ENCODE data around the gene OR51B2.

OR51B2 gene

DNA sequence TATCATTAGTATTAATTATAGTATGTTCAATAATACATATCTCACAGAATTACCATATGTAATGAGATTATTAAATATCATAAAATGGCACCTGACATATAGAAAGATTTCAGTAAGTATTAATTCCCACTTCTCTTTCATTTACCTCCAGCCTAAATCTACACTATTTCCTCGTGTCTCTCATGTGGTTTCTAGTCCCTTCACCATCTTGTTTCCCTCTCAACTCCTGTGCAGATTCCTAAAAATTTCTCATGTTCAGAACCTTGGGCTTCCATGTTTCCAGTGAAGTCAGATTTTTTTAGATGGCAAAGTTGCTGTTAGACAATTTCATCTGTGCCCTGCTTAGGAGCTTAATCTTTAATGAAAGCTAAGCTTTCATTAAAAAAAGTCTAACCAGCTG, 40.2 kb downstream of the OR51B2 start:
- no peak for DNase-seq (ENCODE audit: low spot score)

DNA sequence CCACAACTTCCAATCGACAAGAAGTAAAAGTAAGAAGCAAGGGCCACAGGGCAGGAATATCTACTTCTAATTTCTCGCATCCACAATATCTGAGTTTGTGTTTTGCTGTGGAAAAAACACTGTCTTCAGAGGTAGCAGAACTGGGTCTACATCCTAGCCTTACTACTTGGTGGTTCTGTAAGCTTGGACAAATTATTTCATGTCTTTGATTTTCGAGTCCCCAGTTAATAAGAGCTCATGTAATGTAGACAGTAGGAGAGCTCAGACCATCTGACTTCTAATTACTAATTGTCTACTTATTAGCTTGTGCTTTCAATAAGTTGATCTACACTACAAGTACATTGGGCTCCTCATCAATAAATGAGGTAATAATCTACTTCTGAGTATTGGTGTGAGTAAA, 41.0 kb downstream of the OR51B2 start:
- DNase-seq (ENCODE audit: low spot score): no peak

DNA sequence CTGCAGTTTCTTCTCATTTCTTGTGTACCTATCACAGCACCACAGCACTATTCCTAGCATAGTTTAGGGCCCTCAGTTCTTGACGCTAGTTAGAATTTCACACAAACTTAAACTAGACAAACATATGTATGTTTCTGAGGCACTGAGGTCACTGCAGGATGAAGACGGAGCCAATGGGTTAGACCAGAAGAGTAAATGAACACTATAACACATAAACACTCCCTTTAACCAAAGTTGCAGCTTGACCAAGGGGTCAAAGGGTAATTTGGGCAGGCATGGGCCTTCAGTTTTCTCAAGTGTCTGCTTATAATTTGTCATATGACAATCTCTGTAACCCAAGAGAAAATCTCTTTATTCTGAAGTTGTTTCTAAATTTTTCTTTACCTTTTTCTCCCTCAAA, 41.5 kb downstream of the OR51B2 start:
- no peak for DNase-seq (ENCODE audit: low spot score)

DNA sequence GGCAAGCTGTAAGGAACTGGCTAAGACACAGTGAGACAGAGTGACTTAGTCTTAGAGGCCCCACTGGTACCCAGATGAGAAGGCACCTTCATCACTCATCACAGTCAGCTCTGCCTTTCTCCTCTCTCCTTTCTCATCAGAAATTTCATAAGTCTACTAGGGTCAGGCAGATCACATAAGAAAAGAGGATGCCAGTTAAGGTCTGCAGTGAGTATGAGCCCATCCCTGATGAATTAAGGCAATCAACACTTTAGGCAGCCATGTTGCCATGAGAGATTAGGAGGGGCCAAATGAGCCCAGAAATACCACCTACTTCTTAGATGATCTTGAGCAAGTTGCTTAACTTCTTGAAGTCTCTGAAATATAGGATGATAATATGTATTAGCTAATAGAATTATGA, 42.5 kb downstream of the OR51B2 start:
- DNase-seq (ENCODE audit: low spot score): no peak

DNA sequence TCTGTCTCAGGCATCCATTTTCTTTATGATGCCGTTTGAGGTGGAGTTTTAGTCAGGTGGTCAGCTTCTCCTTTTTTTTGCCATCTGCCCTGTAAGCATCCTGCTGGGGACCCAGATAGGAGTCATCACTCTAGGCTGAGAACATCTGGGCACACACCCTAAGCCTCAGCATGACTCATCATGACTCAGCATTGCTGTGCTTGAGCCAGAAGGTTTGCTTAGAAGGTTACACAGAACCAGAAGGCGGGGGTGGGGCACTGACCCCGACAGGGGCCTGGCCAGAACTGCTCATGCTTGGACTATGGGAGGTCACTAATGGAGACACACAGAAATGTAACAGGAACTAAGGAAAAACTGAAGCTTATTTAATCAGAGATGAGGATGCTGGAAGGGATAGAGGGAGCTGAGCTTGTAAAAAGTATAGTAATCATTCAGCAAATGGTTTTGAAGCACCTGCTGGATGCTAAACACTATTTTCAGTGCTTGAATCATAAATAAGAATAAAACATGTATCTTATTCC, 43.5 kb downstream of the OR51B2 start:
- peak; percentile 5 for DNase-seq (ENCODE audit: low spot score)

DNA sequence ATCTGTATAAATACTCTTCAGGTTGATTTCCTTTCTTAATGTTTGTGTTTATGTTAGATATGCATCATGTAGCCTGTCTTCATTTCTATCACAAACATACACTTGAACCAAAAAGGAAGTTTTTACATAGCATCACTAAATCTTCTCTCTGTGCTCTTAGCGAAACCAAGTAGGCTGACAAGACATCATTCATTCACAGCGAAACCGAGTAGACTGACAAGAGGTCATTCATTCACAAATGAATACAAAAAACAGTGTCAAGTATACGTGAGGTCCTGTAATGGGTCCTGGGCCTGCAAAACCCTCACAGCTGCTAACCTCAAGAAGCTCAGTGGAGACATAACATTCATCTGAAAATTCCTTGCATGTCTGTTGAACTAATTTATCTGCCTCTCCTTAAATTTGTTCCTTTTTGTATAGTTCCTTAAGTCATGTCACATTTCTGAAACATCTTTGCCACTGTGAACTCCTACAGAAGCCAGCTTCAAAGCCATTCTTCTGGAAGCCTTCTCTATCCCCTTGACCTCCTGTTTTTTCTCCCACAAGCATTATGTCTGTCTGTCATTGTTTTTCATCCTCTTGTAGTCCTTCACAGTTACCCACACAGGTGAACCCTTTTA, 44.5 kb downstream of the OR51B2 start:
- no peak for DNase-seq (ENCODE audit: low spot score)

DNA sequence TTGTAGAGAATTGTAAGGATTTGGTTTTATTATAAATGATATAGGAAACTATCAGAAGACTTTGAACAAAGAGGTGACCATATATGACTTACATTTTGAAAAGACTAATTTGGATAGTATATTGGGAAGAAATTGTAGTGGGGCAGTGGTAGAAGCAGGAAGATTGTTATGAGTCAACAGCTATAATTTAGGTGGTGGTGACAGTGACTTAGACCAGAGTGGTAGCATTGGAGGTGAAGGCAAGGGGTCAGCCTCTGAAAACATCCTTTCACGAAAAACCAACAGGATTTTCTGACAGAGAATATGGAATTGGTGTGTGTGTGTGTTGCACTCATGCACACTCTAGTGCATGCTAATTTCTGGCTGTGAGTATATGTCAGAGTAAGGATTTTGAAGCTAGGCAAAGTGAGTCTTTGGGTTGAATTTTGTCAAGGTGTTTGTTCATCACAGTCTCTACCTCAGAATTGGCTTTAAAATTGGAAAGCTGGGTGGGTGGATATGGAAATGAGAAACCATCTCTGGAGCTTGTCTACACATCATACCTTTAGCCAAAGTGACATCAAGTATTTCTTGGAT, 46.2 kb downstream of the OR51B2 start:
- no peak for DNase-seq (ENCODE audit: low spot score)

DNA sequence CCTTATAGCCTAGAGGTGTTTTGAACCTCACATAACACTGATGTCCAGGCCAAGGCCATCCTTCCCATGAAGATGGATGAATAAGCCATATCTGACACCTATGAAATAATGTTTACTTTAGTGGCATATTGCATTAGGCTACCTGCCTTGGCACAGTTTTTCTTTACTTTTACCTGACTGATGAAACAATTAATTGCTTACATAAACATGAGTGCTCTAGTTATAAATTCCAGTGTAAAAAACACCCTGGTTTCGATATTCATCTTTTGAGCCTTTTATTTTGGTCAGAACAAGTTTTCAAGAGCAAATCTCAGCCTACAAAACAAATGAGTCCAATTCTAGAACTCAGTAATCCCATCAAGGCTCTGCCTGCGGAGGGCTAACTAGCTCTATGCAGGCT, 47.4 kb downstream of the OR51B2 start:
- DNase-seq (ENCODE audit: low spot score): no peak

DNA sequence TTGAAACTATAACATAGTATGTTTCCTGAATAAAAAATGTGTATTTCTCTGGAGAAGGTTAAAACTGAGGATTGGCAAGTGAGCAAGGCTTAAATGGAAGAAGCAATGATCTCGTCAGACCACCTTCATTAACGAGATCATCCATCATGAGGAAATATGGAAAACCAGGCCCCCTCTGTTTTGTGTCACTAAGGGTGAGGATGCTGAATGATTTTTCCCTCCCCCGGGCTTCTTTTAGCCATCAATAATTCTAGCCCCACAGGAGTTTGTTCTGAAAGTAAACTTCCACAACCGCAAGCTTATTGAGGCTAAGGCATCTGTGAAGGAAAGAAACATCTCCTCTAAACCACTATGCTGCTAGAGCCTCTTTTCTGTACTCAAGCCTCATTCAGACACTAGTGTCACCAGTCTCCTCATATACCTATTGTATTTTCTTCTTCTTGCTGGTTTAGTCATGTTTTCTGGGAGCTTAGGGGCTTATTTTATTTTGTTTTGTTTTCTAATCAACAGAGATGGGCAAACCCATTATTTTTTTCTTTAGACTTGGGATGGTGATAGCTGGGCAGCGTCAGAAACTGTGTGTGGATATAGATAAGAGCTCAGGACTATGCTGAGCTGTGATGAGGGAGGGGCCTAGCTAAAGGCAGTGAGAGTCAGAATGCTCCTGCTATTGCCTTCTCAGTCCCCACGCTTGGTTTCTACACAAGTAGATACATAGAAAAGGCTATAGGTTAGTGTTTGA, 48.6 kb downstream of the OR51B2 start:
- DNase-seq (ENCODE audit: low spot score): no peak

DNA sequence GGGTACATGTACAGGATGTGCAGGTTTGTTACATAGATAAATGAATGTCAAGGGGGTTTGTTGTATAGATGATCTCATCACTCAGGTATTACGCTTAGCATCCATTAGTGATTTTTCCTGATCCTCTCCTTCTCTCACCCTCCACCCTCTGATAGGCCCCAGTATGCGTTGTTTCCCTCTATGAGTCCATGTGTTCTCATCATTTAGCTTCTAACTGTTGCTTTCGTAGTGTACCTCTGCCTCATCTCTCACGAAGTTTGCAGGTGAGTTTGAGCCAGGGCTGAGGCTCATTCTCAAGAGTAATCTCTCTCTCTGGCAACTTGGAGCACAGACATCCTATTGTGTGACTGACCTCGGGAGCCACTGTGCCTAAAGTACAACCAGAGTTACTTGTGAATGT, 49.7 kb downstream of the OR51B2 start:
- DNase-seq (ENCODE audit: low spot score): no peak
